Caco-2 (cell line): ENCODE measurements around the gene AK5. TPM values are rescaled to one million over a fixed set of nuclear protein-coding genes. Genes with fewer than 3 reads are reported as not detected.
"Not testable (repeated sequence)": the region's sequence is repeated elsewhere in the genome, so short reads cannot be mapped to it uniquely, and the experiment has no call there.

Experiments
- BruUV-seq: library from RNA; stranded (reverse); fragments of 400-500 nt; replicated peaks from 2 replicates; lab custom pipeline; 2021; lab: Mats Ljungman, UMichigan
- CTCF ChIA-PET: fragments of 300-600 bp; sonication (Branson Sonifier 250); formaldehyde crosslinking; loops from one replicate; lab custom pipeline; 2022; ENCODE audit warnings: antibody characterized with exemption; lab: Charles Lee
- POLR2A ChIA-PET: fragments of 300-600 bp; sonication (Branson Sonifier 250); formaldehyde crosslinking; loops from one replicate; lab custom pipeline; 2022; ENCODE audit warnings: antibody characterized with exemption; lab: Charles Lee
- DNase-seq, 2 experiments: peaks; one replicate each; pipeline versions ENCODE4 v3.0.0 to v3.0.0-alpha.2; 2020 to 2022
- H3K27me3 ChIP-seq: replicated peaks from 2 replicates; pipeline ENCODE4 v1.6.0; 2011; ENCODE audit warnings: low read length; ENCODE audit not compliant: control insufficient read depth, insufficient read depth
- H3K36me3 ChIP-seq: 2 replicates; pipeline ENCODE4 v1.5.1; 2011; ENCODE audit warnings: low read length; ENCODE audit not compliant: control insufficient read depth, insufficient read depth
- H3K4me1 ChIP-seq: fragments of 250-450 bp; sonication (Bioruptor Pico); 2 replicates; pipeline ENCODE4 v1.5.1; 2020; ENCODE audit warnings: mild to moderate bottlenecking
- H3K4me3 ChIP-seq: 2 replicates; pipeline ENCODE4 v1.5.1; 2011; ENCODE audit warnings: low read depth, mild to moderate bottlenecking, control low read depth, low read length
- H3K9me3 ChIP-seq: fragments of 250-450 bp; sonication (Bioruptor Pico); 2 replicates; pipeline ENCODE4 v1.5.1; 2020; ENCODE audit warnings: mild to moderate bottlenecking, moderate library complexity
- H3K27ac Mint-ChIP-seq: one replicate; pipeline ENCODE4 v1.8.0; 2022; ENCODE audit warnings: mixed read lengths; ENCODE audit not compliant: unreplicated experiment
- H3K27me3 Mint-ChIP-seq: one replicate; pipeline ENCODE4 v1.8.0; 2022; ENCODE audit warnings: mixed read lengths; ENCODE audit not compliant: insufficient read depth, unreplicated experiment
- H3K36me3 Mint-ChIP-seq: one replicate; pipeline ENCODE4 v1.8.0; 2022; ENCODE audit warnings: mild to moderate bottlenecking, mixed read lengths; ENCODE audit not compliant: insufficient read depth, unreplicated experiment
- H3K4me1 Mint-ChIP-seq: one replicate; pipeline ENCODE4 v1.8.0; 2022; ENCODE audit warnings: low read depth, mixed read lengths; ENCODE audit not compliant: unreplicated experiment
- H3K4me3 Mint-ChIP-seq: one replicate; pipeline ENCODE4 v1.8.0; 2022; ENCODE audit warnings: mild to moderate bottlenecking, moderate library complexity, mixed read lengths; ENCODE audit not compliant: unreplicated experiment
- H3K9me3 Mint-ChIP-seq: one replicate; pipeline ENCODE4 v1.8.0; 2022; ENCODE audit warnings: mixed read lengths; ENCODE audit not compliant: unreplicated experiment
- intact Hi-C: fragments of 100-400 bp; cut with micrococcal nuclease; formaldehyde crosslinking; loops from one replicate; pipeline ENCODE4 v1.10.0; 2022; ENCODE audit not compliant: unreplicated experiment
- total RNA-seq: library from RNA; stranded (reverse); gene quantifications from 2 replicates; pipeline ENCODE4 v1.2.3, GENCODE V29; 2022
- TF ChIP-seq, protein P1 (sequence below), 2 experiments: fragments of 200-600 bp in 1 of 2; IDR thresholded peaks; 1 replicate in 1 of 2; 2 replicates in 1 of 2; pipeline versions ENCODE4 v1.5.1 to v1.8.0; 2011 to 2022; ENCODE audit warnings: antibody characterized with exemption in 1 of 2, control low read depth in 1 of 2, inconsistent platforms in 1 of 2, low read depth in 1 of 2, low read length in 1 of 2, mild to moderate bottlenecking in 1 of 2, moderate library complexity in 1 of 2; ENCODE audit not compliant: insufficient read depth in 1 of 2, severe bottlenecking in 1 of 2, unreplicated experiment in 1 of 2

The AK5 gene
- total RNA-seq, 1 experiment from 2014 or later: not detected

GRCh38 chr1:77514921-77515776, 233.3 kb downstream of the AK5 start:
- Mint-ChIP-seq H3K27ac (no peak overlapping the region), H3K36me3 (no peaks in the 10 kb centered on the region), H3K4me1 (no peaks in the 10 kb centered on the region), H3K4me3 (no peak overlapping the region), H3K27me3 (no peaks in the 10 kb centered on the region), H3K9me3 (peaks cover 1% of the 10 kb centered on the region)
- no peaks in the 10 kb centered on the region for H3K27me3 ChIP-seq
- no peaks in the 10 kb centered on the region for H3K36me3 ChIP-seq
- ChIA-PET POLR2A (no interaction called here), CTCF (interaction anchor here (0.8 kb wide), 1 partner anchor 48 kb away, joined by 4 read pairs; no protein-coding TSS in a partner anchor)
- peak in 1 of 2 experiments; percentile 17 for DNase-seq
- intact Hi-C loops: no loop called here
- BruUV-seq: no TSS peak
- TF ChIP-seq, protein P1, sequence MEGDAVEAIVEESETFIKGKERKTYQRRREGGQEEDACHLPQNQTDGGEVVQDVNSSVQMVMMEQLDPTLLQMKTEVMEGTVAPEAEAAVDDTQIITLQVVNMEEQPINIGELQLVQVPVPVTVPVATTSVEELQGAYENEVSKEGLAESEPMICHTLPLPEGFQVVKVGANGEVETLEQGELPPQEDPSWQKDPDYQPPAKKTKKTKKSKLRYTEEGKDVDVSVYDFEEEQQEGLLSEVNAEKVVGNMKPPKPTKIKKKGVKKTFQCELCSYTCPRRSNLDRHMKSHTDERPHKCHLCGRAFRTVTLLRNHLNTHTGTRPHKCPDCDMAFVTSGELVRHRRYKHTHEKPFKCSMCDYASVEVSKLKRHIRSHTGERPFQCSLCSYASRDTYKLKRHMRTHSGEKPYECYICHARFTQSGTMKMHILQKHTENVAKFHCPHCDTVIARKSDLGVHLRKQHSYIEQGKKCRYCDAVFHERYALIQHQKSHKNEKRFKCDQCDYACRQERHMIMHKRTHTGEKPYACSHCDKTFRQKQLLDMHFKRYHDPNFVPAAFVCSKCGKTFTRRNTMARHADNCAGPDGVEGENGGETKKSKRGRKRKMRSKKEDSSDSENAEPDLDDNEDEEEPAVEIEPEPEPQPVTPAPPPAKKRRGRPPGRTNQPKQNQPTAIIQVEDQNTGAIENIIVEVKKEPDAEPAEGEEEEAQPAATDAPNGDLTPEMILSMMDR (IDR thresholded peaks at IDR 0.05; ENCODE audit: insufficient read depth in 1 of 2, low read depth in 1 of 2, low read length in 1 of 2, severe bottlenecking in 1 of 2, unreplicated experiment in 1 of 2): peak in 1 of 2 experiments; percentile 5
- H3K4me3 ChIP-seq: no peak overlapping the region
- no peaks in the 10 kb centered on the region for H3K4me1 ChIP-seq
- H3K9me3 ChIP-seq: no peaks in the 10 kb centered on the region

DNA sequence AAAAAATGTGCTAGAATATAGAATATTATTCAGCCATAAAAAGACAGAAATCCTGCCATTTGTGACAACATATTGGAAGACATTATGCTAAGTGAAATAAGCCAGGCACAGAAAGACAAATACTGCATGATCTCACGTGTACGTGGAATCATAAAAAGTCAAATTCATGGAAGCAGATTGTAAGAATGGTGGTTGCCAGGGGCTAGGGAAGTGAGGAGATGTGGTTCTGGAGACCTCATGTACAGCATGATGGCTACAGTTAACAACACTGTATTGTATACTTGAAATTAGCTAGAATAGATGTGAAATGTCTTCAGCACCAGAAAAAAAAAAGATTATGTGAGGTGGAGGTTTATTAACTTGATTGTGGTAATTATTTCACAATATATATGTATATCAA, 234.3 kb downstream of the AK5 start:
- DNase-seq: no peak
- Histone ChIP-seq H3K9me3 (no peaks in the 10 kb centered on the region), H3K27me3 (no peaks in the 10 kb centered on the region), H3K4me3 (no peak overlapping the region), H3K4me1 (no peaks in the 10 kb centered on the region), H3K36me3 (no peaks in the 10 kb centered on the region)
- Mint-ChIP-seq H3K4me1 (no peaks in the 10 kb centered on the region), H3K27ac (no peak overlapping the region), H3K36me3 (no peaks in the 10 kb centered on the region), H3K9me3 (peaks cover 8% of the 10 kb centered on the region), H3K27me3 (no peaks in the 10 kb centered on the region), H3K4me3 (no peak overlapping the region)
- intact Hi-C loops: no loop called here
- ChIA-PET POLR2A (no interaction called here), CTCF (no interaction called here)
- TF ChIP-seq, protein P1 (IDR thresholded peaks at IDR 0.05; ENCODE audit: insufficient read depth in 1 of 2, low read depth in 1 of 2, low read length in 1 of 2, severe bottlenecking in 1 of 2, unreplicated experiment in 1 of 2): no peak
- BruUV-seq: no TSS peak

DNA sequence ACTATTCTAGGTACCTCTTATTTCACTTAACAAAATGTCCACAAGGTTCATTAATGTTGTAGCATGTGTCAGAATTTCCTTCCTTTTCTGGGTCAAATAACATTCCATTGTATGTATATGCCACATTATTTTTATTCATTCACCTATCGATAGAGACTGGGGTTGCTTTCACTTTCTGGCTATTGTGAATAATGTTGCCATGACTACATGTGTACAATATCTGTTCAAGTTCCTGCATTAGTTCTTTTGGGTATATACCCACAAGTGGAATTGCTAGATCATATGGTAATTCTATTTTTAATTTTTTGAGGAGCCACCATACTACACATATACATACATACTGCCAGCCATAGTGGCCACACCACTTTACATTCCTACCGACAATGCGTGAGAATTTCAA, 242.2 kb downstream of the AK5 start:
- BruUV-seq: no TSS peak
- TF ChIP-seq, protein P1 (IDR thresholded peaks at IDR 0.05; ENCODE audit: insufficient read depth in 1 of 2, low read depth in 1 of 2, low read length in 1 of 2, severe bottlenecking in 1 of 2, unreplicated experiment in 1 of 2): no peak
- CTCF ChIA-PET: no interaction called here
- H3K9me3 ChIP-seq: no peaks in the 10 kb centered on the region
- Mint-ChIP-seq H3K4me3 (no peak overlapping the region), H3K36me3 (no peaks in the 10 kb centered on the region), H3K4me1 (no peaks in the 10 kb centered on the region), H3K9me3 (peaks cover 8% of the 10 kb centered on the region), H3K27me3 (no peaks in the 10 kb centered on the region), H3K27ac (no peak overlapping the region)
- no peak overlapping the region for H3K4me3 ChIP-seq
- no peaks in the 10 kb centered on the region for H3K27me3 ChIP-seq
- POLR2A ChIA-PET: no interaction called here
- no peaks in the 10 kb centered on the region for H3K36me3 ChIP-seq
- intact Hi-C loops: no loop called here
- no peaks in the 10 kb centered on the region for H3K4me1 ChIP-seq
- DNase-seq: no peak

DNA sequence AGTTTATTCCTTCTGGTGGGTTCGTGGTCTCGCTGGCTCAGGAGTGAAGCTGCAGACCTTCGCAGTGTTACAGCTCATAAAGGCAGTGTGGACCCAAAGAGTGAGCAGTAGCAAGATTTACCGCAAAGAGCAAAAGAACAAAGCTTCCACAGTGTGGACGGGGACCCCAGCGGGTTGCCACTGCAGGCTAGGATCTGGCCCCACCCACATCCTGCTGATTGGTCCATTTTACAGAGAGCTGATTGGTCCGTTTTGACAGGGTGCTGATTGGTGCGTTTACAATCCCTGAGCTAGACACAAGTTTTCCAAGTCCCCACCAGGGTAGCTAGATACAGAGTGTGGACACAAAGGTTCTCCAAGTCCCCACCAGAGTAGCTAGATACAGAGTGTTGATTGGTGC, 249.3 kb downstream of the AK5 start:
- CTCF ChIA-PET, H3K36me3 Mint-ChIP-seq, H3K9me3 ChIP-seq, H3K27ac Mint-ChIP-seq, DNase-seq, H3K27me3 ChIP-seq, H3K9me3 Mint-ChIP-seq, H3K4me3 ChIP-seq, H3K4me1 ChIP-seq, H3K27me3 Mint-ChIP-seq, BruUV-seq, H3K4me3 Mint-ChIP-seq, POLR2A ChIA-PET, H3K4me1 Mint-ChIP-seq, H3K36me3 ChIP-seq: not testable (repeated sequence)
- intact Hi-C loops: loop anchor here (10.0 kb wide), 1 partner anchor 86 kb away; no protein-coding TSS in a partner anchor
